ENCODE results near the gene NHP2.

NHP2 gene

DNA sequence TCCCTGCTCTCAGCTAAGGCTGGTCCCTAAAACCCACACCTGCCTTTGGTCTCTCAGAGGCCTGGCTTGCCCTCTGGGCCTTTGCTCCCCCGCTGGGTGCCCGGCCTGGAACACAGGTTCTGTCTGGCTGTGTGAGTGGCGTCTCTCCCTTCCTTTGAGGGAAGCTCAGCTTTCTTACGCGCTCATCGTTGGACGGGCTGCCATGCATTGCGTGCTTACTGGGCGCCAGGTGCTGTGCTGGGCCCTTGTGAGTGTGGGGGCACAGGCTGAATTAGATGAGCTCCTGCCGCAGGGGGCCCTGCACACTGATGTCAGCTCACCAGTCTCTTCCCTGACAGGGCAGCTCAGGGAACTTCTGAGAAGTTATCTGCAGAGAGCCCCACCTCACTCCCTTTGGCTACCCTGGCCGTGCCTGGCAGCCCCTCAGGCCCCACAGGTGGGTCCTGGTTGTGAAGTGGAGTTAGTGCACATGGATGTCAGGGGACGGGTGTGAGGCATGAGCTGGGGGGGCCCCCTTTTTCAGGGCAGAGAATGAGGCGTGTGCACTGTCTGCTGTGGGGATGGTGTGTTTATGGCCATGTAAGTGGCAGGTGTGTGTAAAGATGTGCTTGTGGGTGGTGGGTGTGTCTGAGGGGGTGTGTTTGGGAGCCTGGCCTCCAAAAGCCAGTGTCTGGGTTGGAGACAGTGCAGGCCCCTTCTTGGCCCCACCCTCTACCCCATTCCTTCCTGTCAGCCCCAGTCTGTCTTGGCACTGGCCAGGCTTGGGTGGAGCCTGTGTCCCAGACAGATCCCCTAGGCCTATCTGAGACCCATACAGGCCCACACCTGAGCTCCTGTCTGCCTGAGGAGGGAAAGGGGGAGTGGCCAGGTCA is 30.4 kb downstream of the NHP2 start:
- TF ChIP-seq JUND (IDR thresholded peaks at IDR 0.05; ENCODE audit: low read depth) = no peak
- in situ Hi-C loops (cut with HindIII; ENCODE audit: low pct_unique_long_range_greater_than_20kb, low sequenced_read_pairs) = no loop called here

DNA sequence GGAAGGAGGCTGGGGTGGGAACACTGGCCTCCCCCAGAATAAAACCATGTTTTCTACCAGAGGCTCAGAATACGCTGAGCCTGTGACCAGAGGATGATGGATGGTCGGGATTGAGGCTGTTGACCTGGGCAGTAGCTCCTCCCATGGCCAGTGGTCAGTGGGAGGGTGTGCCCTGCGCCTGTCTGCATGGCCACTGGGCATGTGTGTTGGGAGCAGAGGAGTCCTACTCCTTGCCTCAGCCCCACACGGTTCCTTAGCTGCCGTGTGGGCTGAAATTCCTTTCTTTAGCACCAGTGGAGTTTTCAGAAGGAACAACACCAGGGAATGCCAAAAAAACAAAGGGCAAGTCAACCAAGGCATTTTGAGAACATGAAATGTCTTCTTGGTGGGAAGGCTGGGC is 31.3 kb downstream of the NHP2 start:
- no peak for TF ChIP-seq JUND (IDR thresholded peaks at IDR 0.05; ENCODE audit: low read depth)
- in situ Hi-C loops (cut with HindIII; ENCODE audit: low pct_unique_long_range_greater_than_20kb, low sequenced_read_pairs) = no loop called here

More for the DNA sequence above, 30.4 kb downstream of the NHP2 start:
- peak in 1 of 2 experiments; percentile 71 for DNase-seq (ENCODE audit: low read depth in 1 of 2, low spot score in 1 of 2)

DNA sequence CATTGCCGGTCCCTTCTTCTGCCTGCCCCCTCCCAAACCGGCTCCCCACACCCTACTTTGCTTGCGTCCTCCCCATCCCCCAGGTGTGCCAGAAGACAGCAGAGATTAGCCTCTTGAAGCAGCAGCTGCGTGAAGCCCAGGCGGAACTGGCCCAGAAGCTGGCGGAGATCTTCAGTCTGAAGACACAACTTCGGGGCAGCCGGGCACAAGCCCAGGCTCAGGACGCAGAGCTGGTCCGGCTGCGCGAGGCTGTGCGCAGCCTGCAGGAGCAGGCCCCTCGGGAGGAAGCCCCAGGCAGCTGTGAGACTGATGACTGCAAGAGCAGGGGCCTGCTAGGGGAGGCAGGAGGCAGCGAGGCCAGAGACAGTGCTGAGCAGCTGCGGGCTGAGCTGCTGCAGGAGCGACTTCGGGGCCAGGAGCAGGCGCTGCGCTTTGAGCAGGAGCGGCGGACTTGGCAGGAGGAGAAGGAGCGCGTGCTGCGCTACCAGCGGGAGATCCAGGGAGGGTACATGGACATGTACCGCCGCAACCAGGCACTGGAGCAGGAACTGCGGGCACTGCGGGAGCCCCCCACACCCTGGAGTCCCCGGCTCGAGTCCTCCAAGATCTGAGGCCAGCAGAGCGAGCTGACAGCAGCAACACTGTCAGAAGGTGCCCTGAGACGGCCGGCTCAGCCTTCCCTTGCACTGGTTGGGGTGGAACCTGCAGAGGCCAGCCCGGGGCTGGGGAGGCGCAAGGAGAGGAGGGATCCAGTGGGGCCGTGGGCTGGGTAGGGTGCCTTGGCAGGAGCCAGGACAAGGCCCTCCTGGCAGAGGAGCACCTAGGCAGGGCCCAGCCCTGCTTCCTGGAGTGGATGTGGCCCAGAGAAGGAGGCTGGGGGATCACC is 32.1 kb downstream of the NHP2 start:
- no peak for DNase-seq (ENCODE audit: low read depth in 1 of 2, low spot score in 1 of 2)
- TF ChIP-seq JUND (IDR thresholded peaks at IDR 0.05; ENCODE audit: low read depth) = no peak
- in situ Hi-C loops (cut with HindIII; ENCODE audit: low pct_unique_long_range_greater_than_20kb, low sequenced_read_pairs) = no loop called here

More for the DNA sequence above, 31.3 kb downstream of the NHP2 start:
- no peak for DNase-seq (ENCODE audit: low read depth in 1 of 2, low spot score in 1 of 2)

DNA sequence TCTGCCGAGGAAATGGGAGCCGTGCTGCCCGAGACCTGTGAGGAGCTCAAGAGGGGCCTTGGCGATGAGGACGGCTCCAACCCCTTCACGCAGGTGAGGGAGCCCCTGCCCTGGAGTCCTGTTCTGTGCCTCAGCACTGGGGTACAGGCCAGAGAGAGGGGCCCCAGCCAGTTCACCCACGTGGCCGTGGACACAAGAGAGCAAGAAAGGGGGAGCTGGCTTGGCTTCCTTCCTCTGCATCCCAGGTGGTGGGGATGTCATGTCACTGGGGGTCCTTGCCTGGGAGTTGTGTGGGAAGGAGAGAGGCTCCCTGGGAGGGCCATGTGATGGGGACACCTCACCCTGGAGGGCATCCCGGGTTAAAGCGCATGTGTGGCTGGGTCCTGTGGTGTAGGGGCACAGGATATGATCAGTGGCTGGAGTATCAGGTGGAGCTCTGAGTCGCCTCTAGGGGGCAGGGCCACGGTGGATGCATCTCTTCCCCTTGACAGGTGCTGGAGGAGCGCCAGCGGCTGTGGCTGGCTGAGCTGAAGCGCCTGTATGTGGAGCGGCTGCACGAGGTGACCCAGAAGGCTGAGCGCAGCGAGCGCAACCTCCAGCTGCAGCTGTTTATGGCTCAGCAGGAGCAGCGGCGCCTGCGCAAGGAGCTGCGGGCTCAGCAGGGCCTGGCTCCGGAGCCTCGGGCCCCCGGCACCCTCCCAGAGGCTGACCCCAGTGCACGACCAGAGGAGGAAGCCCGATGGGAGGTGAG is 32.9 kb downstream of the NHP2 start:
- no peak for TF ChIP-seq JUND (IDR thresholded peaks at IDR 0.05; ENCODE audit: low read depth)
- in situ Hi-C loops (cut with HindIII; ENCODE audit: low pct_unique_long_range_greater_than_20kb, low sequenced_read_pairs) = no loop called here
- peak; percentile 74 to 77 for DNase-seq (ENCODE audit: low read depth in 1 of 2, low spot score in 1 of 2)

DNA sequence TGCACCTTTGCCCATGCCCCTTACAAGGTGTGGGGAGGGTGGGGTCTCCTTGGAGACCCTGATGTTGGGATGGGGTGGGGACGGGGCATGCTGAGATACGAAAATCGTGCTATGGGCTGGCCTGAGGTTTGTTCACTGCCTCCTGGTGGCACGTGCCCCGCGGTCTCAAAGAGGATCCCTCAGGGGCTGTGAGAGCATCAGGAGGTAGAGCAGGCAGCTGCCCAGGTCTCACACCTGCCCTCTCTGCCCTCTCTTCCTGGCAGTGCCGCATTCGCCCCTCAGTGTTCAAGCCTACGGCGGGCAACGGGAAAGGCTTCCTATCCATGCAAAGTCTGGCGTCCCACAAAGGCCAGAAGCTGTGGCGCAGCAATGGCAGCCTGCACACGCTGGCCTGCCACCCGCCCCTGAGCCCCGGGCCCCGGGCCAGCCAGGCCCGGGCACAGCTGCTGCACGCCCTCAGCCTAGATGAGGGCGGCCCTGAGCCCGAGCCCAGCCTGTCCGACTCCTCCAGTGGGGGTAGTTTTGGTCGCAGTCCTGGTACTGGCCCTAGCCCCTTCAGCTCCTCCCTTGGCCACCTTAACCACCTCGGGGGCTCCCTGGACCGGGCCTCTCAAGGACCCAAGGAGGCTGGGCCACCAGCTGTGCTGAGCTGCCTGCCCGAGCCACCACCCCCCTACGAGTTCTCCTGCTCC is 33.6 kb downstream of the NHP2 start:
- in situ Hi-C loops (cut with HindIII; ENCODE audit: low pct_unique_long_range_greater_than_20kb, low sequenced_read_pairs) = no loop called here
- no peak for TF ChIP-seq JUND (IDR thresholded peaks at IDR 0.05; ENCODE audit: low read depth)
- DNase-seq (ENCODE audit: low read depth in 1 of 2, low spot score in 1 of 2) = no peak

DNA sequence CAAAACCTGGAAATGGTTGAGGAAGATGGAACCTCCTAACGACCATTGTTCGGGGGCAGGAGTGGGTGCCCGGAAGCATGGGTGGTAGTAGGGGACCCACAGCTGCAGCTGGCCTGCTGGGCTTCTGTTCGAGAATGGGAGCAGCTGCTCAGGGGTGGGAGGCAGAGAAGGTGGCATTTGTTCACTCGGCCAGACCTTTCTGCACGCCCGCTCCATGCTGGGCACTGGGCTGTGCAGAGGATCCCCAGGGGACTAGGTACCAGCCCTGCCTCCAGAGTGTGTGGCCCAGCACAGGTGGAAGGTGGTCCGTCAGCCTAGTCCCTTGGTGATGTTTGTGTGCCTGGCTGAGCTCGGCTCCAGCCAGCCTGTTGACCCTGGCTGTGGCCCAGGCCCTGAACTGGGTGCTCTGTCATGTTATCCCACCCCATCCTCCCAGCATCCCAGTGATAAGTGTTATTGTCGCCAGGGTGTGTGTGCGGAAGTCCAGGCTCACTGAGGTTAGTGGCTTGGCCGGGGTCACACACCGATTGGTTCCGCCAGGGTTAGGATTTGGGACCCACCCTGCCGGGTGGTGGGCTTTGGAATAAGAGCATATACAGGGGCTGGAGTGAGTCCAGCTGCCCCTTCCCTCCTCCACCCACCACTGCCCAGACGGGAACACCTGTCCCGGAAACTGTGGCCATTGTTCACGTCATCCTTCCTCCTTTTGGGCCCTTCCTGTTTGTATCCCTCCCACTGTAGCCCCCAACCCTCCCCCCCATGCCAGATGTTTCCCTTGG is 35.6 kb downstream of the NHP2 start:
- no peak for TF ChIP-seq JUND (IDR thresholded peaks at IDR 0.05; ENCODE audit: low read depth)
- in situ Hi-C loops (cut with HindIII; ENCODE audit: low pct_unique_long_range_greater_than_20kb, low sequenced_read_pairs) = no loop called here
- no peak for DNase-seq (ENCODE audit: low read depth in 1 of 2, low spot score in 1 of 2)

DNA sequence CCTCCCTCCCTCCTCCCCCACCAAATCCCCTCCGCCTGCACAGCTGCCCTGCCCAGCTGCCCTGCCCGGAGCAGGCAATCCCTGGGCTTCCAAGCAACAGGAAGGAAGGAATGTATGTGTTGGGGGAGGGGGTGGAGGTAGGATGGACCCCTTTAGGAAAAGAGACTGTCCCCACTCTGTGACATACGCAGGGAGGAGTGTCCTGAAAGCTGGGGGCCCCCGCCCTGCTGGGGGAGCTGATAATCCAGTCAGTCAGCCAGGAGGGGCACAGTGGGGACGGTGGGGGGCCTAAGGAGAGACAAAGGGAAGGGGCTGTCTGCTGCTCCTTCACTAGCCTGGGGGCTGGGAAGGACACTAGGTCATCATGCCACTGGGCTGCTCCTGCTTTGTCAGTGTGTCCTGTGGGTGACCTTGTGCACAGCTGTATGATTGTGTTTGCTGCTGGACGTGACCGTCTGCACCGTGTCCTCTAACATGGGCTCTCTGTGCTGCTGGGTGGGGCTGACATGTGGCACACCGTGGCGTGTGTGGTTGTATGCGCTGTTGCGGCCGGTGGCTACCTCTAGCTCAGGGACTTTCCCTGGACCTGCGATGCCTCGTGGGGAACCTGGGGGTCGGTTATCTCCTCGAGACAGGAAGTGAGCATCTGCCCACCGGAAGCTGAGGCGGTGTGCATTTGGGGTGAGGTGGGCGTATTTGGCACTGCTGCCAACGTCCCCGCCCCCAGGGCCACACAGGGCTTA is 37.4 kb downstream of the NHP2 start:
- DNase-seq (ENCODE audit: low read depth in 1 of 2, low spot score in 1 of 2) = no peak
- TF ChIP-seq JUND (IDR thresholded peaks at IDR 0.05; ENCODE audit: low read depth) = no peak
- in situ Hi-C loops (cut with HindIII; ENCODE audit: low pct_unique_long_range_greater_than_20kb, low sequenced_read_pairs) = no loop called here

DNA sequence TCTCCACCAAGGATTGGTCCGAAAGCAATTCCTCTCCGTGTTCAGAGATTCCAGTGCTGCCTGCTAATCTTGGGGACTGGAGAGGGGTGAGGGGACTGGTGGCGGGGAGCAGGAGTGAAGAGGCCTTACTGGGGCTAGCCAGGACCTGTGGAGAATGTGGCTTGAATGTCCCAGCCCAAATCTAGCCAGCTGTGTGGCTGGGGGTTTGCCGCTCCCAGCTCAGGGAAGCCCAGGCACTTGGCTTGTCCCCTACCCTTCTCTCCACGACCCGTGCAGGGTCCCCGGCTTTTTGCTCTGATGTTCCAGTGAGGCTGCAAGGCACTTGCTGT is 37.9 kb downstream of the NHP2 start:
- no peak for DNase-seq (ENCODE audit: low read depth in 1 of 2, low spot score in 1 of 2)
- in situ Hi-C loops (cut with HindIII; ENCODE audit: low pct_unique_long_range_greater_than_20kb, low sequenced_read_pairs) = no loop called here
- no peak for TF ChIP-seq JUND (IDR thresholded peaks at IDR 0.05; ENCODE audit: low read depth)

DNA sequence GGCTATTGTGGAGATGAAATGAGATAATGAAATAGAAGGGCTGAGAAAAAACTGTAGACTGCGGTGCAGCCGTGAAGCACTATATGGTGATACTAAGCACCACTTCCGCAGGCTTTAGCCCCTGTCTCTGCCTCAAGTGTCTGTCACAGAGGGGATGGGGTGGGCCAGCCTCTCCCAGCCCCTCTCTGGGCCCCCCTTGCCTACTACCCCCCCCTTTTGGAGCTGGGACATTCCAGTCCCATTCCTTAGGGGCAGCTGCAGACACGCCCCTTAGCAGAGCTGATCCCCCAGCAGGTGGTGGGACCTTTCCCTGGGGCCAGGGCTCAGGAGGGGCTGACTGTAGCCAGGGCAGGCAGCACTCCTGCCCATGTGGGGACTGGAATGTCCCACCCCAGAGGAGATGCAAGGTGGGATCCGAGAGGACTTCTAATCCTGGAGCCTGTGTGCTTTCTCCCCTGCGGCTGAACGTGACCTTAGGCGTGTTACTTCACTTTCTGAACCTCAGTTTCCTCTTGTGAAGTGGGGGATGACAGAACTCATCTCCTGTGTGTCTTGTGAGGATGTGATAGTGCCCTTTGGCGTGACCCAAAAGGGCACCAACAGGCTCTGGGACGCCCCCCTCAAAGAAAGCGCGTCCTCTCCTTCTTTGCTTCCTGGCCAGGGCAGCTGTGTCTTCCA is 38.4 kb downstream of the NHP2 start:
- no peak for DNase-seq (ENCODE audit: low read depth in 1 of 2, low spot score in 1 of 2)
- no peak for TF ChIP-seq JUND (IDR thresholded peaks at IDR 0.05; ENCODE audit: low read depth)
- in situ Hi-C loops (cut with HindIII; ENCODE audit: low pct_unique_long_range_greater_than_20kb, low sequenced_read_pairs) = no loop called here

DNA sequence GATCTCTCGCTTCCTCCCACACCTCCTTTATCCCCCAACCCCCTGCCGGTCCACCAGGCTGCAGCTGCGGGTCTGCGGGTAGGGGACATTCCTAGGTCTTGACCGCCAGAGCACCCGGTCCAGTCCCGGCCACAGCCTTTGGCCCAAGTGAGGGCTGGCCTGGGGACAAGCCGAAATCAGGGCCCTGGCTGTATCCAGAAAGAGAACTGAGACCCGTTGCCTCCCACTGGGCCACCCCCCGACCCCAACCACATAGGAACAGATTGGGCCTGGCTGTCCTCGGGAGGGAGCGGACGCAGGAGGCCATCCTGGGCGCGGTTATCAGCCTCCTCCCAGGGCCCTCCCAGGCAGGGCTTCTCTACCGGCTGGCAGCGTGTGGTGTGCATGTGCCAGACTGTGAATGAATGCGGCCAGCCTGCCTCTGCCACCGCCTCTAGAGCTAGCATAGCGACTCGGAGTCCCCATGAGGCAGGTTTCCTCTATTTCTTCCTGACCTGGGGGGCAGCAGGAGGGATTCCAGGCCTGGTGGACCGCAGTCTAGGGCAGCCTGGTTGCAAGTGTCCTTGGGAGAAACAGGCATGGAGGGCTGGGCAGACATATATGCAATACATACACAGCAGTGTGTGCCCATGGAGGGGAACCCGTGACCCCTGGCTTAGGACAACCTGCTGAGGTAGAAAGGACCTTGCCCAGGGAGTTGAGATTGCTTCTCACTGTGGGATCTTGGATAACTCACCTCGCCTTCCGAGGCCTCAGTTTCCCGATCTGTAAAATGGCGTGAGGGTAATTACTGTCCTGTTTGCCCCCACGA is 39.2 kb downstream of the NHP2 start:
- TF ChIP-seq JUND (IDR thresholded peaks at IDR 0.05; ENCODE audit: low read depth) = no peak
- DNase-seq (ENCODE audit: low read depth in 1 of 2, low spot score in 1 of 2) = no peak
- in situ Hi-C loops (cut with HindIII; ENCODE audit: low pct_unique_long_range_greater_than_20kb, low sequenced_read_pairs) = no loop called here
